SK-N-SH treated with all-trans-retinoic acid at 6 μM for 48 hours (cell line): Measurements from ENCODE around the gene TRAPPC10.
"Not testable (repeated sequence)": the region's sequence is repeated elsewhere in the genome, so short reads cannot be mapped to it uniquely, and the experiment has no call there.

ENCODE experiments used
- ARNTL ChIP-seq: fragments of 450-650 bp; formaldehyde crosslinking; IDR thresholded peaks from 2 replicates; pipeline ENCODE4 v1.5.0; 2020; ENCODE audit warnings: low read depth, mild to moderate bottlenecking, moderate library complexity, borderline replicate concordance
- ESRRG ChIP-seq: fragments of 250-450 bp; sonication (Bioruptor Pico); IDR thresholded peaks from 2 replicates; pipeline ENCODE4 v1.6.1; 2021; ENCODE audit warnings: mild to moderate bottlenecking
- PATZ1 ChIP-seq: fragments of 250-450 bp; sonication (Bioruptor Pico); IDR thresholded peaks from 2 replicates; pipeline ENCODE4 v1.8.0; 2020; ENCODE audit warnings: mild to moderate bottlenecking, moderate library complexity, borderline replicate concordance
- RARB ChIP-seq: fragments of 250-450 bp; sonication (Bioruptor Pico); IDR thresholded peaks from 2 replicates; pipeline ENCODE4 v1.8.0; 2021; ENCODE audit warnings: mild to moderate bottlenecking, moderate library complexity
- ZNF565 ChIP-seq: fragments of 450-650 bp; formaldehyde crosslinking; conservative IDR thresholded peaks from 2 replicates; pipeline ENCODE4 v1.5.0; 2020; ENCODE audit warnings: low read depth, mild to moderate bottlenecking, moderate library complexity
- TF ChIP-seq, protein P1 (sequence below): fragments of 250-450 bp; sonication (Bioruptor Pico); IDR thresholded peaks from 2 replicates; pipeline ENCODE4 v1.8.0; 2021; ENCODE audit warnings: low read depth, mild to moderate bottlenecking, moderate library complexity, borderline replicate concordance

DNA sequence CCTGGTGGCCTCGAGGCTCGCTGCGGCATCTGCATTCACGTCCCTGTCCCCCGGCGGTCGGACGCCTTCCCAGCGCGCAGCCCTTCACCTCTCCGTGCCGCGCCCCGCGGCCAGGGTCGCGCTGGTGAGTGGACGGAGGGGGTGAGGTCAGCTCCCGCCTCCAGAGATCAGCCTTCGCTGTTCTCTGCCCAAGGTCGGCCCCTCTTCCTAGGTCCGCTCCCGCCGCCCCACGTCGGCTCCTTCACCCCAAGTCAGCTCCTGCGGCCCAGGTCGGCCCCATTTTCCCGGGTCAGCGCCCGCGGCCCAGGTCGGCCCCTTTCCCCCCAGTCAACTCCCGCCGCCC, 121.6 kb downstream of the TRAPPC10 start:
- not testable (repeated sequence) for TF ChIP-seq ARNTL; ESRRG (CRISPR knock-in tag); PATZ1 (CRISPR knock-in tag); ZNF565; RARB (CRISPR knock-in tag)
- TF ChIP-seq, protein P1, sequence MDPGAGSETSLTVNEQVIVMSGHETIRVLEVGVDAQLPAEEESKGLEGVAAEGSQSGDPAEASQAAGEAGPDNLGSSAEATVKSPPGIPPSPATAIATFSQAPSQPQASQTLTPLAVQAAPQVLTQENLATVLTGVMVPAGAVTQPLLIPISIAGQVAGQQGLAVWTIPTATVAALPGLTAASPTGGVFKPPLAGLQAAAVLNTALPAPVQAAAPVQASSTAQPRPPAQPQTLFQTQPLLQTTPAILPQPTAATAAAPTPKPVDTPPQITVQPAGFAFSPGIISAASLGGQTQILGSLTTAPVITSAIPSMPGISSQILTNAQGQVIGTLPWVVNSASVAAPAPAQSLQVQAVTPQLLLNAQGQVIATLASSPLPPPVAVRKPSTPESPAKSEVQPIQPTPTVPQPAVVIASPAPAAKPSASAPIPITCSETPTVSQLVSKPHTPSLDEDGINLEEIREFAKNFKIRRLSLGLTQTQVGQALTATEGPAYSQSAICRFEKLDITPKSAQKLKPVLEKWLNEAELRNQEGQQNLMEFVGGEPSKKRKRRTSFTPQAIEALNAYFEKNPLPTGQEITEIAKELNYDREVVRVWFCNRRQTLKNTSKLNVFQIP (CRISPR knock-in tag), result not testable (repeated sequence)
